ENCODE data around the gene FUT6.
"Not testable (repeated sequence)": the region's sequence is repeated elsewhere in the genome, so short reads cannot be mapped to it uniquely, and the experiment has no call there.

The FUT6 gene, protein sequence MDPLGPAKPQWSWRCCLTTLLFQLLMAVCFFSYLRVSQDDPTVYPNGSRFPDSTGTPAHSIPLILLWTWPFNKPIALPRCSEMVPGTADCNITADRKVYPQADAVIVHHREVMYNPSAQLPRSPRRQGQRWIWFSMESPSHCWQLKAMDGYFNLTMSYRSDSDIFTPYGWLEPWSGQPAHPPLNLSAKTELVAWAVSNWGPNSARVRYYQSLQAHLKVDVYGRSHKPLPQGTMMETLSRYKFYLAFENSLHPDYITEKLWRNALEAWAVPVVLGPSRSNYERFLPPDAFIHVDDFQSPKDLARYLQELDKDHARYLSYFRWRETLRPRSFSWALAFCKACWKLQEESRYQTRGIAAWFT

DNA sequence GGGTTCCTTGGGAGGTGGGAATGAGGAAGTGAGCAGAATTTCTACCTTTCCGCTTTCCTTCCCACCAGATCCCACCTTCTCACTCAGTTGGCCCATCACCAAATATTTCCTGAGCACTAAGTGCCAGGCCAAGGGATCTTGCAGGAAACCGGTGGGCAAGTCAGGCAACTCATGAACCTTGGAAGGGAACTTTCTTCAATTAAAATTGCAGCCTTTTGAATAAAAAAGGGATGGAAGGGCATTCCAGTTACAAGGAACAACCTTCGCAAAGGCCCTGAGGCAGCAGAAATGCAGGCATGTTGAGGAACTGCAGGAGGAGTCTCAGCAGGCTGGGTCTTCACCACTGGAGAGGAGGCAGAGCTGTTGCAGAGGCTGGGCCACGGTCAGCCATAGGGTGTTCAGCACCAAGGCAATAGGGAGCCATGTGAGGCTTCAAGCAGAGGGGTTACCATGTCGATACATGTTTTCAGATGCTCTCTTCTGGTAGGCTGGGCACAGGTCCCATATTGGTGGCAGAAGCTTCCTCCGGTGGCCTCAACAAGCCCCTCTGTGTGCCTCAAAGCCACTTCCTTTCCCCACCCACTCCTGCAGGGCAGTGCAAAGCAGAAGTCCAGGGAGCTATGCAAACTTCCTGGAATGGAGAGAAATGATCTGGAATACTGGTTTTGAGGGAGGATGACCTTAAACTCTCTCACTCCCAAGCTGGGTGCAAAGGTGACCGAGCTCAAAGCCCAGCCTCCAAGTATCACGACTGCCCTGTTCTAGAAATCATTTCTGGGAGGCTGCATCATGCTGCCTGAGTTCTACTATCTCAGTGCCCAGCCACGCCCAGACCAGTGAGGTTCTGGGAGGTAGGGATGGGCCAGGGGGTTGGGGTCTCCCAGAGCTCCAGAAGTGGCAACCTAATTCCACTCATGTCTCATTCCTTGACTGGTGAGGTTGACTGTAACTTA, at the start of gene FUT6:
Gene FUT6 (minus strand): TSS at position 638 of the 953 bp plus-strand sequence. CDS start 7,135 bp downstream, outside the sequence.
- Mint-ChIP-seq H3K4me1 (ENCODE audit: low read depth) (peaks cover 3% of the 10 kb centered on the region), H3K9me3 (no peaks in the 10 kb centered on the region), H3K27me3 (ENCODE audit: low read depth) (peaks cover 8% of the 10 kb centered on the region), H3K36me3 (ENCODE audit: low read depth) (no peaks in the 10 kb centered on the region), H3K27ac (no peak within 1 kb of the TSS), H3K4me3 (no peak within 1 kb of the TSS)

DNA sequence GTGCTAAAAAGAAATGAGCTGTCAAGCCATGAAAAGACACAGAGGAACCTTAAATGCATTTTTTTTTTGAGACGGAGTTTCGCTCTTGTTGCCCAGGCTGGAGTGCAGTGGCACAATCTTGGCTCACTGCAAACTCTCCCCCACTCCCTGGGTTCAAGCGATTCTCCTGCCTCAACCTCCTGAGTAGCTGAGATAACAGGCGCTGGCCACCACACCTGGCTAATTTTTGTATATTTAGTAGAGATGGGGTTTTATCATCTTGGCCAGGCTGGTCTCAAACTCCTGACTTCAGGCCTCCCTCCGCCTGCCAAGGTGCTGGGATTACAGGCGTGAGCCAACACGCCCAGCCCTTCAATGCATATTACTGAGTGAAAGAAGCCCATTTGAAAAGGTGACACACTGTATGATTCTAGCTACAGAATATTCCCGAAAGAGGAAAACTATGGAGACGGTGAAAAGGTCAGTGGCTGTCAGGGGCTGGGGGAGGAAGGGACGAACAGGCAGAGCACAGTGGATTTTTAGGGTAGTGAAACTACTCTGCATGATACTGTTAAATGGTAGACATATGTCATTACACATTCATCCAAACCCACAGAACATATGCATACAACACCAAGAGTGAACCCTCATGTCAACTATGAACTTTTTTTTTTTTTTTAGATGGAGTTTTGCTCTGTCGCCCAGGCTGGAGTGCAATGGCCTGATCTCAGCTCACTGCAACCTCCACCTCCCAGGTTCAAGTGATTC, 44.7 kb upstream of the FUT6 start:
- H3K4me1 Mint-ChIP-seq (ENCODE audit: low read depth); H3K36me3 Mint-ChIP-seq (ENCODE audit: low read depth); H3K9me3 Mint-ChIP-seq; H3K4me3 Mint-ChIP-seq; H3K27me3 Mint-ChIP-seq (ENCODE audit: low read depth); H3K27ac Mint-ChIP-seq: not testable (repeated sequence)

DNA sequence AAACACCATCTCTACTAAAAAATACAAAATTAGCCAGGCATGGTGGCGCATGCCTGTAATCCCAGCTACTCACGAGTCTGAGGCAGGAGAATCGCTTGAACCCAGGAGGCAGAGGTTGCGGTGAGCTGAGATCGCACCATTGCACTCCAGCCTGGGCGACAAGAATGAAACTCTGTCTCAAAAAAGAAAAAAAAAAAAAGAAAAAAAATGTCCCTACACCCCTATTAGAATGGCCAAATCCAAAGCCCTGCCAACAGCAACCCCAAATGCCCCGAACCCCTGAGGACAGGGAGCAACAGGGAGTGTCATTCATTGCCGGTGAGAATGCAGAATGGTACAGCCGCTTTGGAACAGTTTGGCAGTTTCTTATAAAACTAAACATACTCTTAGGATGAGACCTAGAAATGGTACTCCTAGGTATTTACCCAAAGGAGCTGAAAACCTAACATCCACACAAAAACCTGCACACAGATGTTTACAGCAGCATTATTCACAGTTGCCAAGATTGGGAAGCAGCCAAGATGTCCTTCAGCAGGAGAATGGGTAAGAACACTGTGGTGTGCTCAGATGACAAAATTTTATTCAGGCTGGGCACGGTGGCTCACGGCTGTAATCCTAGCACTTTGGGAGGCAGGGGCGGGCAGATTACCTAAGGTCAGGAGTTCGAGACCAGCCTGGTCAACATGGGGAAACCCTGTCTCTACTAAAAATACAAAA, 43.8 kb upstream of the FUT6 start:
- H3K4me3 Mint-ChIP-seq; H3K4me1 Mint-ChIP-seq (ENCODE audit: low read depth); H3K9me3 Mint-ChIP-seq; H3K27me3 Mint-ChIP-seq (ENCODE audit: low read depth); H3K27ac Mint-ChIP-seq; H3K36me3 Mint-ChIP-seq (ENCODE audit: low read depth): not testable (repeated sequence)

DNA sequence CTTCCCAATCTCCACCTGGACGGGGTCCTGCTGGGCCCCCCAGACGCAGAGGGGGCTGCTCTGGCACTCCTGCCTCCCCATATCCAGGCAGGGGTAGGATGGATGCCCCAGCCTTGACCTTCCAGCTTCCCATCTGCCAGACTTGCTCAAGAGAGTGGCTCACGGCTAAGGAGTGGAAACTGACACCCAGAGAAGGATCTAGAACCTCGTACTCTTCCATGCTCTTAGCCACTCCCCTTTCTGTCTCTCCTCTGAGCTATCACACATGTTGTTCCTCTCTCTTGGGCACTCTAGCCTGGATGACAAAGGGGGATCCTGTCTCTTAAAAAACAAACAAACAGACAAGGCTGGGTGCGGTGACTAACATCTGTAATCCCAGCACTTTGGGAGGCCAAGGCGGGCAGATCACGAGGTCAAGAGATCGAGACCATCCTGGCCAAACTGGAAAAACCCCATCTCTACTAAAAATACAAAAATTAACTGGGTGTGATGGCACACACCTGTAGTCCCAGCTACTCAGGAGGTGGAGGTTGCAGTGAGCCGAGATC, 43.0 kb upstream of the FUT6 start:
- Mint-ChIP-seq H3K27ac (no peak overlapping the region), H3K36me3 (ENCODE audit: low read depth) (no peaks in the 10 kb centered on the region), H3K4me1 (ENCODE audit: low read depth) (no peaks in the 10 kb centered on the region), H3K9me3 (no peaks in the 10 kb centered on the region), H3K27me3 (ENCODE audit: low read depth) (peaks cover 5% of the 10 kb centered on the region), H3K4me3 (no peak overlapping the region)

DNA sequence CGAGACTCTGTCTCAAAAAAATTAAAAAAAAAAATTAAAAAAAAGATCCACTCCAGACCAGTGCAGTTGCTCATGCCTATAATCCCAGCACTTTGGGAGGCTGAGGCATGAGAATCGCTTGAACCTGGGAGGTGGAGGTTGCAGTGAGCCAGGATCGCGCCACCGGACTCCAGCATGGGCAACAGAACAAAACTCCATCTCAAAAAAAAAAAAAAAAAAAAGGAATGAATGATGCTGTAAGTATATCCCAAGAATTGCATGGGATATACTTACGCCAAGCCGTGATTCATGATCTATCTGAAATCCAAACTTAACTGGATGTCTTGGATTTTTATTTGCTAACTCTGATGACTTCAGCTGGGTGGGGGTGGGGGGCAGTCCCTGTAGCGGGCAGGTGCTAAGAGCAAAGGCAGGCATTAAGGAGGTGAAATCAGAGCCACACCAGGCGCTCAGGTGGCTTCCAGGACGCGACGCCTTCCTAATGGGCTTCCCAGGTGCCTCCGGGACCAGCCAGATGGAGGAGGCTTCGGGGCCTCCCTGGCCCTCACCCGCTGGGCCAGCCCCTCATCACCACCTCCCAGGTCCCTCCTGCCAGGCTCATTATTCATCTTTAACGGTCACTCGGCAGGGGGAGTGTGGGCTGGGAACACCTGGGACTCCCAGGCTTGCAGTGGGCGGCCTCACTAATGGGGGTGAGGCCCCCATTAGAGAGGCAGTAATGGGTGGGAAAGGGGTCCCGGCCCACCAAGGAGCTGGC, 42.2 kb upstream of the FUT6 start:
- no peaks in the 10 kb centered on the region for H3K4me1 Mint-ChIP-seq (ENCODE audit: low read depth)
- H3K27ac Mint-ChIP-seq, result no peak overlapping the region
- H3K4me3 Mint-ChIP-seq, result no peak overlapping the region
- H3K27me3 Mint-ChIP-seq (ENCODE audit: low read depth), result peaks cover 5% of the 10 kb centered on the region
- no peaks in the 10 kb centered on the region for H3K9me3 Mint-ChIP-seq
- H3K36me3 Mint-ChIP-seq (ENCODE audit: low read depth), result no peaks in the 10 kb centered on the region

DNA sequence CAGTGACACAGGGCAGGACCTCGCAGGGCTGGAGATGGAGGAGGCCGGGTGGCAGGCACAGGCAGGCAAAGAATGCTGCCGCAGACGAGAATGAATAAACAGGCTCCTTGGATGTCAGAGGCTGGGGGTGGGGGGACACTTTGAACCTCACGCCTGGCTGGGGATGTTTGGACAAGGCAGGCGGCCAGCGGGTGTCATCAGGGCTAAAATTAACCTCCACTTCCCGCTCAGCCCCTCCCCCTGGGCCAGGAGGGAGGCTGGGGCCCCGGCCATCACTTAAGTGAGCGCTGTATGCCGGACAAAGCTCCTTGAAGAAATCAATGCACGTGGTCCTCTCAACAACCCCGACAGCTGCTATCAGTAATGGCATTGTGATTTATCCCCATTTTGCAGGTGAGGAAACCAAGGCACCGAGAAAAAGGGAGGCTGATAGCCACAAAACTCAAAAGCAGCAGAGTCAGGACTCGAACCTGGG, 41.1 kb upstream of the FUT6 start:
- peaks cover 5% of the 10 kb centered on the region for H3K27me3 Mint-ChIP-seq (ENCODE audit: low read depth)
- H3K4me3 Mint-ChIP-seq, result no peak overlapping the region
- H3K9me3 Mint-ChIP-seq, result no peaks in the 10 kb centered on the region
- no peaks in the 10 kb centered on the region for H3K36me3 Mint-ChIP-seq (ENCODE audit: low read depth)
- no peak overlapping the region for H3K27ac Mint-ChIP-seq
- no peaks in the 10 kb centered on the region for H3K4me1 Mint-ChIP-seq (ENCODE audit: low read depth)

DNA sequence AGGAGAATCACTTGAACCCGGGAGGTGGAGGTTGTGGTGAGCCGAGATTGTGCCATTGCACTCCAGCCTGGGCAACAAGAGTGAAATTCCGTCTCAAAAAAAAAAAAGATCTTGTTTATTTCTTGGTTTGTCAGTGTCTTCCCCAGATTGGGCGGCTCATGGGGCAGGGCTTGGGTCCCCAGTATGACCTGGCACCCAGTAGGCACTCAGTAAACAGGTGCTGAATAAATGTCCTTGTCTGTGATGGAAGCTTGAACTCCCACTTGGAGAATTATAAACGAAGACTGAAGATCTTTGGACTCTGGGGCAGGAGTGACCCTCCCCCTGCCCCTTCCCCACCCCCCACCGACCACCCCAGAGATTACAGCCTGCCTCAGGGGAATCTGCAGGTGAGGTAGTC, 40.7 kb upstream of the FUT6 start:
- peaks cover 5% of the 10 kb centered on the region for H3K27me3 Mint-ChIP-seq (ENCODE audit: low read depth)
- no peak overlapping the region for H3K4me3 Mint-ChIP-seq
- H3K27ac Mint-ChIP-seq, result no peak overlapping the region
- no peaks in the 10 kb centered on the region for H3K4me1 Mint-ChIP-seq (ENCODE audit: low read depth)
- H3K9me3 Mint-ChIP-seq, result no peaks in the 10 kb centered on the region
- no peaks in the 10 kb centered on the region for H3K36me3 Mint-ChIP-seq (ENCODE audit: low read depth)

DNA sequence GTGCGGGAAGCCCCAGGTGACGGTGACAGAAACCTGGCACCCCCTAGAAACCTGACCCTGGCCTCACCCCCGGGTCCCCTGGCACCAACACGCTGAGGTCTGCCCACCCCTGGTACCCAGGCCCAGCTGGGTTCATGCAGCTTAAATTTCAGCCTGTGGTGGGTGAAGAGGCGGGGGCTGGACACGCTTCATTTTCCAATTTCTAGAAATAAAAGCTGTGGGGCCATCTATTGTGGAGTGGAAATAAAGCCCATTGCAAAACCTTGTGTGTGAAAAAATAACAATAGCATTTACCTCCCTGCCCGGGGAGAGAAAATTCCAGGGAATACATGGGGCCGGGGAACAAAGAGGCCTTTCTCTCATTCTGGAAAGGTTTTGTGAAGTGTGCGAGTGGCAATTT, 38.4 kb upstream of the FUT6 start:
- Mint-ChIP-seq H3K27ac (no peak overlapping the region), H3K4me1 (ENCODE audit: low read depth) (no peaks in the 10 kb centered on the region), H3K36me3 (ENCODE audit: low read depth) (no peaks in the 10 kb centered on the region), H3K27me3 (ENCODE audit: low read depth) (peaks cover 5% of the 10 kb centered on the region), H3K4me3 (no peak overlapping the region), H3K9me3 (no peaks in the 10 kb centered on the region)

DNA sequence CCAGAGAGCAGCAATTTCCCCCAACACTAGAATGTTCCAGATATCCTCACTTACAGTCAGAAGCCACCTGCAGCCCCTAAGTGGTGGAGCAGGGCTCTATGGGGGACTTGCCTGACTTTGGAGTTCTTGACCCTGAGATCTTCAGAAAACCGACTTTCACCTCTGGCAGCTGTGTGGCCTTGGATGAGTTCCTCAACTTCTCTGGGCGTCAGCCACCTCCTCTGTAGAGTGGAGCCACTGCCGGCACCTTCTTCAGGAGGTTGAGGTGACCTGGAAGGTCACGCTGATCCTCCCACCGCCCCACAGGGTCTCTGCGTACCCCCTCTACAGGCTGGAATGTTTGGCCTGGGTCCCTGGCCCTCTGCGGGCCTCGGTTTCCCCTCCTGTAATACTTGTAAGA, 37.9 kb upstream of the FUT6 start:
- peaks cover 2% of the 10 kb centered on the region for H3K27me3 Mint-ChIP-seq (ENCODE audit: low read depth)

DNA sequence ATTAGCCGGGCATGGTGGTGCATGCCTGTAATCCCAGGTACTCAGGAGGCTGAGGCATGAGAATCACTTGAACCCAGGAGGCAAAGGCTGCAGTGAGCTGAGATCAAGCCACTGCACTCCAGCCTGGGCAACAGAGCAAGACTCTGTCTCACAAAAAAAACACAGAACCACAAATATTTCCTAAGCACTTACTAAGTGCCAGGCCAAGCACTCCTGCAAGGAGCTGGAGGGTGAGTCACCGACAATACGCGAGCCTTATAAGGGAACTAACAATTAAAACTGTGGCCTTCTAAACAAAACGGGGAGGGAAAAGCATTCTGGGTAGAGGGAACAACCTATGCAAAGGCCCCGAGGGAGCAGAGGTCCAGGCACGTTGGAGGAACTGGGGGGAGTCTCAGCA, 35.0 kb upstream of the FUT6 start:
- H3K36me3 Mint-ChIP-seq (ENCODE audit: low read depth); H3K4me3 Mint-ChIP-seq; H3K4me1 Mint-ChIP-seq (ENCODE audit: low read depth); H3K9me3 Mint-ChIP-seq; H3K27me3 Mint-ChIP-seq (ENCODE audit: low read depth); H3K27ac Mint-ChIP-seq: not testable (repeated sequence)

More for the DNA sequence above, 37.9 kb upstream of the FUT6 start:
- no peaks in the 10 kb centered on the region for H3K4me1 Mint-ChIP-seq (ENCODE audit: low read depth)
- no peak overlapping the region for H3K4me3 Mint-ChIP-seq
- no peaks in the 10 kb centered on the region for H3K9me3 Mint-ChIP-seq
- no peaks in the 10 kb centered on the region for H3K36me3 Mint-ChIP-seq (ENCODE audit: low read depth)
- H3K27ac Mint-ChIP-seq, result no peak overlapping the region

DNA sequence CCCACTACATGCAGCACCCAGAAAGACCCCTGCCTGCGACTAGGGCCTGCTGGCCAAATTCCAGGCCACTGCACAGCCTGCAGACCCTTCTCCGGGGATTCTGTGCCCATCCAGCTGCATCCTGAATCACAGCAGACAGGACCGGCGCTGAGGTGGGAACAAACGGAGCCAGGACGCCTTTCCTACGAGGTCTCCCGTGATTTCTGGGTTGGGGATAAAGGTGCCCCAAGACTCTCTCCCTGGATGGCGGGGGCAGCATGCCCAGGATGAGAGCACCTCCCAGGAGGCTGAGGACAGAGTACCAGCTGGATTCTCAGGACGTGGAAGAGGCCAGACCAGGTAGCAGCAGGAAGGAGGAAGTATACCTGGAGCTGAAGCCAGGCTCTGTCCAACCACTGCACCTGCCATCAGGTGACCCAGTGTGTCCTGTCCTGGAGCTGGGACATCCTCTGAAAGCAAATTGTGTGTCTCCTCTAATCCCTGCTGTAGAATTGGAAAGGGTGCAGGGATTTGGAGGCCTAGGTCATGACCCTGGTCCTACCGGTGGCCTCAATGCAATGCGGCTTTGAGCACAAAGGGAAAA, 34.2 kb upstream of the FUT6 start:
- Mint-ChIP-seq H3K27ac (no peak overlapping the region), H3K4me1 (ENCODE audit: low read depth) (no peaks in the 10 kb centered on the region), H3K36me3 (ENCODE audit: low read depth) (no peaks in the 10 kb centered on the region), H3K4me3 (no peak overlapping the region), H3K27me3 (ENCODE audit: low read depth) (no peaks in the 10 kb centered on the region), H3K9me3 (no peaks in the 10 kb centered on the region)

DNA sequence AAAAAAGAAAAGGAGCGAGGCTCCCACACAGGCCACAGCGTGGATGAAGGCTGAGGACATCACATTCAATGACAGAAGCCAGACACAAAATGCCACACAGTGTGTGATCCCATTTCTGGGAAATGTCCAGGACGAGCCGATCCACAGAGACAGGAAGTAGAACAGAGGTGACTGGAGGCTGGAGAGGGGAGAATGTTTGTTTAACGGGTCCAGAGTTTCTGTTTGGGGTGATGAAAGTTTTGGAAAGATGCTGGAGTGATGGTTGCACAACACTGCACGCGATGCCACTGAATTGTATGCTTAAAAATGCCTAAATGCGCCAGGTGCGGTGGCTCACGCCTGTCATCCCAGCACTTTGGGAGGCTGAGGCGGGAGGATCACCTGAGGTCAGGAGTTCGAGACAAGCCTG, 31.5 kb upstream of the FUT6 start:
- H3K9me3 Mint-ChIP-seq, result no peaks in the 10 kb centered on the region

More for the DNA sequence above, 31.5 kb upstream of the FUT6 start:
- Mint-ChIP-seq H3K27me3 (ENCODE audit: low read depth) (no peaks in the 10 kb centered on the region), H3K36me3 (ENCODE audit: low read depth) (no peaks in the 10 kb centered on the region), H3K27ac (no peak overlapping the region), H3K4me3 (no peak overlapping the region), H3K4me1 (ENCODE audit: low read depth) (no peaks in the 10 kb centered on the region)

Measured in T-helper 1 cell treated with Interleukin-12 subunit alpha and Interleukin-12 subunit beta and Interleukin-4 antibody, amounts not matched to agents 30 μg/mL and 1 μg/mL, for 36 hours (primary cell).